Measurements from ENCODE around the gene IGF1R. TPM values are rescaled to one million over a fixed set of nuclear protein-coding genes. Genes with fewer than 3 reads are reported as not detected.

IGF1R gene
- total RNA-seq, 2 experiments from 2014 or later, result 7.1 to 7.7 TPM

- H3K9me3 Mint-ChIP-seq, result no peaks in the 10 kb centered on the region
- POLR2A ChIA-PET, result no interaction called here
Observed at GRCh38 chr15:98764291-98764690, 116.0 kb downstream of the IGF1R start.

GRCh38 chr15:98765610-98766009 is 117.3 kb downstream of the IGF1R start:
- ChIA-PET POLR2A (no interaction called here), CTCF (interaction anchor here (0.7 to 1.4 kb wide), 2 partner anchors 13 to 1585 kb away, joined by 3 read pairs; no protein-coding TSS in a partner anchor)
- Mint-ChIP-seq H3K27me3 (peaks cover 3% of the 10 kb centered on the region), H3K36me3 (ENCODE audit: low read depth) (no peaks in the 10 kb centered on the region), H3K27ac (no peak overlapping the region), H3K4me3 (no peak overlapping the region), H3K9me3 (no peaks in the 10 kb centered on the region), H3K4me1 (no peaks in the 10 kb centered on the region)
- no peak for DNase-seq

More at GRCh38 chr15:98764291-98764690, 116.0 kb downstream of the IGF1R start:
- CTCF ChIA-PET, result no interaction called here
- H3K36me3 Mint-ChIP-seq (ENCODE audit: low read depth), result no peaks in the 10 kb centered on the region
- H3K27ac Mint-ChIP-seq, result no peak overlapping the region
- no peak overlapping the region for H3K4me3 Mint-ChIP-seq
- no peak for DNase-seq
- no peaks in the 10 kb centered on the region for H3K27me3 Mint-ChIP-seq
- no peaks in the 10 kb centered on the region for H3K4me1 Mint-ChIP-seq

- Mint-ChIP-seq H3K4me1 (no peaks in the 10 kb centered on the region), H3K4me3 (no peak overlapping the region), H3K27me3 (peaks cover 3% of the 10 kb centered on the region), H3K27ac (no peak overlapping the region), H3K36me3 (ENCODE audit: low read depth) (no peaks in the 10 kb centered on the region), H3K9me3 (no peaks in the 10 kb centered on the region)
- no peak for DNase-seq
- POLR2A ChIA-PET, result no interaction called here
- CTCF ChIA-PET, result no interaction called here
Observed at GRCh38 chr15:98767692-98768091, 119.4 kb downstream of the IGF1R start.

- ChIA-PET CTCF (no interaction called here), POLR2A (no interaction called here)
- DNase-seq, result no peak
- Mint-ChIP-seq H3K9me3 (no peaks in the 10 kb centered on the region), H3K27ac (no peak overlapping the region), H3K4me3 (no peak overlapping the region), H3K27me3 (peaks cover 3% of the 10 kb centered on the region), H3K36me3 (ENCODE audit: low read depth) (no peaks in the 10 kb centered on the region), H3K4me1 (no peaks in the 10 kb centered on the region)
Observed at GRCh38 chr15:98769867-98770266, 121.5 kb downstream of the IGF1R start.

- Mint-ChIP-seq H3K27me3 (peaks cover 3% of the 10 kb centered on the region), H3K9me3 (no peaks in the 10 kb centered on the region), H3K27ac (no peak overlapping the region), H3K4me1 (no peaks in the 10 kb centered on the region), H3K4me3 (no peak overlapping the region), H3K36me3 (ENCODE audit: low read depth) (no peaks in the 10 kb centered on the region)
- CTCF ChIA-PET, result interaction anchor here (0.8 to 1.0 kb wide), 2 partner anchors 8 to 111 kb away, joined by 3 read pairs; no protein-coding TSS in a partner anchor
- no peak for DNase-seq
- POLR2A ChIA-PET, result no interaction called here
Observed at GRCh38 chr15:98770984-98771383, 122.6 kb downstream of the IGF1R start.

- no peak for DNase-seq
- CTCF ChIA-PET, result interaction anchor here (0.8 to 1.4 kb wide), 3 partner anchors 8 to 111 kb away, joined by 3 read pairs; no protein-coding TSS in a partner anchor
- no peak overlapping the region for H3K4me3 Mint-ChIP-seq
- no peaks in the 10 kb centered on the region for H3K36me3 Mint-ChIP-seq (ENCODE audit: low read depth)
- POLR2A ChIA-PET, result no interaction called here
- H3K27me3 Mint-ChIP-seq, result peaks cover 3% of the 10 kb centered on the region
- peaks cover 2% of the 10 kb centered on the region for H3K4me1 Mint-ChIP-seq
- H3K9me3 Mint-ChIP-seq, result no peaks in the 10 kb centered on the region
- H3K27ac Mint-ChIP-seq, result no peak overlapping the region
Observed at GRCh38 chr15:98771541-98771940, 123.2 kb downstream of the IGF1R start.

GRCh38 chr15:98772895-98773294 is 124.6 kb downstream of the IGF1R start:
- no peaks in the 10 kb centered on the region for H3K36me3 Mint-ChIP-seq (ENCODE audit: low read depth)
- peaks cover 3% of the 10 kb centered on the region for H3K27me3 Mint-ChIP-seq
- CTCF ChIA-PET, result interaction anchor here (1.4 kb wide), 1 partner anchor 29 kb away, joined by 3 read pairs; no protein-coding TSS in a partner anchor
- H3K4me1 Mint-ChIP-seq, result peaks cover 9% of the 10 kb centered on the region
- no peak overlapping the region for H3K4me3 Mint-ChIP-seq
- H3K9me3 Mint-ChIP-seq, result no peaks in the 10 kb centered on the region
- DNase-seq, result no peak
- POLR2A ChIA-PET, result no interaction called here
- no peak overlapping the region for H3K27ac Mint-ChIP-seq

GRCh38 chr15:98773616-98774015 is 125.3 kb downstream of the IGF1R start:
- H3K36me3 Mint-ChIP-seq (ENCODE audit: low read depth), result no peaks in the 10 kb centered on the region
- no peak for DNase-seq
- H3K4me1 Mint-ChIP-seq, result peaks cover 9% of the 10 kb centered on the region
- POLR2A ChIA-PET, result no interaction called here
- H3K9me3 Mint-ChIP-seq, result no peaks in the 10 kb centered on the region
- H3K27me3 Mint-ChIP-seq, result peaks cover 3% of the 10 kb centered on the region
- no peak overlapping the region for H3K4me3 Mint-ChIP-seq
- no peak overlapping the region for H3K27ac Mint-ChIP-seq
- CTCF ChIA-PET, result no interaction called here

GRCh38 chr15:98774756-98775497 is 126.6 kb downstream of the IGF1R start:
- DNase-seq, result no peak
- Mint-ChIP-seq H3K4me3 (no peak overlapping the region), H3K9me3 (no peaks in the 10 kb centered on the region), H3K27ac (no peak overlapping the region), H3K4me1 (peaks cover 15% of the 10 kb centered on the region), H3K27me3 (peaks cover 4% of the 10 kb centered on the region), H3K36me3 (ENCODE audit: low read depth) (no peaks in the 10 kb centered on the region)
- POLR2A ChIA-PET, result no interaction called here
- CTCF ChIA-PET, result interaction anchor here (1.2 kb wide), 1 partner anchor 76 kb away, joined by 4 read pairs; no protein-coding TSS in a partner anchor

- ChIA-PET POLR2A (no interaction called here), CTCF (interaction anchor here (1.2 kb wide), 1 partner anchor 76 kb away, joined by 4 read pairs; no protein-coding TSS in a partner anchor)
- Mint-ChIP-seq H3K27me3 (peaks cover 1% of the 10 kb centered on the region), H3K4me3 (no peak overlapping the region), H3K9me3 (no peaks in the 10 kb centered on the region), H3K27ac (no peak overlapping the region), H3K4me1 (peaks cover 15% of the 10 kb centered on the region), H3K36me3 (ENCODE audit: low read depth) (no peaks in the 10 kb centered on the region)
- no peak for DNase-seq
Observed at GRCh38 chr15:98775498-98776230, 127.3 kb downstream of the IGF1R start.

GRCh38 chr15:98776607-98777281 is 128.4 kb downstream of the IGF1R start:
- peaks cover 3% of the 10 kb centered on the region for H3K27me3 Mint-ChIP-seq
- no peaks in the 10 kb centered on the region for H3K9me3 Mint-ChIP-seq
- no peak for DNase-seq
- H3K4me1 Mint-ChIP-seq, result peaks cover 15% of the 10 kb centered on the region
- peak overlapping the region; percentile 54 for H3K27ac Mint-ChIP-seq
- ChIA-PET CTCF (interaction anchor here (4.8 kb wide), 1 partner anchor 104 kb away, joined by 37 read pairs; no protein-coding TSS in a partner anchor), POLR2A (no interaction called here)
- no peak overlapping the region for H3K4me3 Mint-ChIP-seq
- H3K36me3 Mint-ChIP-seq (ENCODE audit: low read depth), result no peaks in the 10 kb centered on the region

GRCh38 chr15:98777426-98777825 is 129.1 kb downstream of the IGF1R start:
- Mint-ChIP-seq H3K4me3 (no peak overlapping the region), H3K9me3 (no peaks in the 10 kb centered on the region), H3K27ac (no peak overlapping the region), H3K4me1 (peaks cover 15% of the 10 kb centered on the region), H3K27me3 (peaks cover 4% of the 10 kb centered on the region), H3K36me3 (ENCODE audit: low read depth) (no peaks in the 10 kb centered on the region)
- DNase-seq, result no peak
- ChIA-PET CTCF (interaction anchor here (3.2 to 4.8 kb wide), 2 partner anchors 14 to 104 kb away, joined by 10 to 37 read pairs; no protein-coding TSS in a partner anchor), POLR2A (no interaction called here)
